Measurements from ENCODE around the gene RPAP3.

GRCh38 chr12:47725893-47726292 lies 20.1 kb upstream of the RPAP3 start:
- TF ChIP-seq CTCF (IDR thresholded peaks at IDR 0.05) (no peak), POLR2A (IDR thresholded peaks at IDR 0.05) (no peak)

All from body of pancreas (tissue), 4 donors.